Amniotic epithelial cell (primary cell): ENCODE data around the gene ABCB4.

ENCODE experiments used
- DNase-seq: peaks from one replicate; pipeline ENCODE4 v3.0.0-alpha.2; 2010; ENCODE audit warnings: low read depth

Gene ABCB4

DNA sequence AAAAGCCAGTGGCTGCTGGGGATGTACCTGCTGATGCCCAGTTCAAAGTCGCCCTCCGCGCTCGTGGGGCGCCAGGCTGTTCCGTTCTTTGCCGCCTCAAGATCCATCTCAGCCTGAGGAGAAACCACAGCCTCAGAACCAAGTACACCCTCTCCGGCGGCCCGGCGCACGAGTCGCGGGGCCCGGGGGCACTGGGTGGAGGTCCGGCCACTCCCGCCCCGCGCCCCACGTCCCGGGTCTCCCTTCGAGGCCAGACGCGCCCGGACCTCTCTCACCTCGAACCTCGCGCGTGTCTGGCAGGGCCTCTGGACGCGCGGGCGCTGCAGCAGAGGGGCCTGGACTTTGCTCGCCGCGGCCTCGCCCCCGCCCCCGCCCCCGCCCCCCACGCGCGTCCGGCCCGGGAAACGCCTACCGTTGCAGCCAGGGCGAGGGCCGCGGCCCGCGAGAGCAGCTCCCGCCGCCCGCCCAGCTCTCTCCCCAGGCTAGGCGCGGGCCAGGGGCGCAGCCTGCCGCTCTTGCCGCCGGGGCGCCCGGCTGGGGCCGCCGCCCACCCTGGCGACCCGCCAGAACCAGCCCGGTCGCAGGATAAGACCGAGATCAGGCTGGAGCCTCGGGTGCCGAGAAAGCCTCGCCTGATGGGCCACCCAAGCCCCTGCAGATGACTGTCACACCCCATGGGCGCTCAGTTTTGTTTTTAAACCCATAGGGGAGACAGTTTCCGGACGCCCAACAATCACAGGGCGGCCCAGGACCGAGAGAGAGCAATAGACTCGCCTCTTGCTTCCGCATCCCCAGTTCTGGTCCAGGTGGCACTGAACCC lies at the start of gene ABCB4:
ABCB4 (minus strand) TSS at position 322 of the 820 bp plus-strand sequence; CDS start at position 107, 215 bp downstream.
- no peak for DNase-seq

DNA sequence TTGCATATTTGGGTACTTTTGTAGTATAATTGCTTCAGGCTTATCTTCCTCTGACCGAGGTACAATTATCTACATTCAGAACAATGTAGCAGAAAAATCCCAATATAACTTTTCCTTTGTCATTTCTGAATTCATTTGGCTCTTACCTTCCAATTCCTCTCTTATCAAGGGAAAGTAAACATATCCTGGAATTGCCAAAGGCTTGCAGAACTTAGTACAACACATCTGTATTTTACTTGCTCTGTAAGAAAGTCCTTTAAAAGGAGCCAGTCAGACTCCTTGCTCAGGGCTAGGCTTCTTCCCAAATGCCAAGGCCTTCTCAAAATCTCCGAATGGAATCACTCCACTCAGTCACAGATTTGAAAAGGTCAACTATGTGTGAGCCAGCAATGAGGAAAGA lies 43.3 kb upstream of the ABCB4 start:
- DNase-seq = no peak

DNA sequence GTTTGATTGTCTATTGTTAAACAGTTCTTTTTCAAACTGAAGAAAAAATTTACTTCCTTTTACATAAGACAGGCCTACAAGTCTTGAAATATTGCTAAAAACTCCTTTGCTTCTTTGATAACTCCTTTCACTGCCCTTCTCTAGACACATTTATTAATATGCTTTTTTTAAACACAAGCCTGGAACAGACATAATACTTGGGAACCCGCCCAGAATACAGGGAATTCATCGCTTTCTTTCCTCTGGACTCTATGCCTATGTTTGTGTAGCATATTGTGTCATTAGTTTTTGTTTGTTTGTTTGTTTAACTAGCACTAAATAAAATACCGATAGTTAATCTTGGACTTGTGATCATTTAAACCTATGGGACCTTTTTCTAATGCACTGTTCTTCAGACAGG lies 42.4 kb upstream of the ABCB4 start:
- DNase-seq = no peak

DNA sequence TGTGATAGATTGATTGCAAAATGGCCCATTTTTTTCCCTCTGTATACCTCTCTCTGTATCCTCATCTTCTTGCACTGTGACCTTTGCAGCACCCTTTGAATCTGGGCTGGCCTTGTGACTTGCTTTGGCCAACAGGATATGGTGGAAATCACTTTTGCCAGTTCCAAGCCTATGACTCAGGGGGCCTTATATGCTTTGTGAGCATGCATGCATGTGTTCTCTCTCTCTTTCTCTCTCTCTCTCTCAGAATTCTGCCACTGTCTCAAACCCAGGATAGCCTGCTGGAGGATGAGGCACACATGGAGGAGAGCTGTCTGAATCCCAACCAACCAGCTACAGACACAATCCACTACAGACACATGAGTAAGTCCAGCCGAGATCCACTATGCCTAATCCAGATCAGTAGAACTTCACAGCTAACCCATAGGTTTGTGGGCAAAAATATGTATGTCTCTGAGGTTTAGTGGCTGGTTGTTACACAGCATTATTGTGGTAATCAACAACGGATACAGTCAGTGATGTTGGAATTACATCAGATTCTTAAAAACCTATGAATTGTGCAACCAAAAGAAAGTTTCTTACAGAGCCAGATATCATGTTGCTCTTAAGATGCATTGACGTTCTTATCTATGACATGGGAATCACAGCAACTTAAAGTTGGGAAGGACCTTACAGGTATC lies 41.8 kb upstream of the ABCB4 start:
- DNase-seq = peak; percentile 48

GRCh38 chr7:87513735-87514335 lies 38.4 kb upstream of the ABCB4 start:
- no peak for DNase-seq

DNA sequence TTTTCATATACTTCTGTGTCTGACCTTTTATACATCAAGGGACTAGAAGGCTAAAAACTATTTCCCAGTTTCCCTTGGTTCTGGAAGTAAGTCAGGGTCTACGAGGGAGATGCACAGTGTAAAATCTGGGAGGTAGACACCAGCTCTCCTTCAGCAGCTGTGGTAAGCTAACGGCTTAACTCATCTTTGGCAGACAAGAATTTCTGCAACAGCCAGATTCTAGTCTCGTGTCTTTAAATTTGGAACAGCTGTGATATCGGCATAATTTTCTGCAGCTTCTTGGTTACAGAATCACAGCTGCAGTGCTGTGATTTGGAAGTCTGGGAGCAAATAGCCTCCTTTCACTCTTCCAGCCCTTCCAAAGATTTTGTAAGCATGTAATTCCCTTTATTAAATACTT lies 37.4 kb upstream of the ABCB4 start:
- no peak for DNase-seq

DNA sequence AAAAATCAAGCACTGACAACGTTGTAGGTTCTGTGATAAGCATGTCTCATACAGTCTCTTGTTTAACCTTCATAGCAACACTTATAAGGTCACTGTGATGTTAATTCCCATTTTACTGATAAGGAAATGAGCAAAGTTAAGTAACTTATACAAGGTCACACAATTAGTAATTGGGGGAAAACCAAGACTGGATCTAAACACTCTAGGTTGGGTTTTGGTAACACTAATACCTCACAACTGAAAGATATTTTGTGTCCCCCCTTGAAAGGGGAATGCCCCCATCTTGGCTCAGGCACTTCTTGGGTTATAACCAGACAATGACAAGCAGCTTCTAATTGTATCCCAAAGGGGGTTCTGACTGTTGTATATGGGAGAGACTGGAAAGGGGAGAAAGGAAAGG lies 36.0 kb upstream of the ABCB4 start:
- no peak for DNase-seq

DNA sequence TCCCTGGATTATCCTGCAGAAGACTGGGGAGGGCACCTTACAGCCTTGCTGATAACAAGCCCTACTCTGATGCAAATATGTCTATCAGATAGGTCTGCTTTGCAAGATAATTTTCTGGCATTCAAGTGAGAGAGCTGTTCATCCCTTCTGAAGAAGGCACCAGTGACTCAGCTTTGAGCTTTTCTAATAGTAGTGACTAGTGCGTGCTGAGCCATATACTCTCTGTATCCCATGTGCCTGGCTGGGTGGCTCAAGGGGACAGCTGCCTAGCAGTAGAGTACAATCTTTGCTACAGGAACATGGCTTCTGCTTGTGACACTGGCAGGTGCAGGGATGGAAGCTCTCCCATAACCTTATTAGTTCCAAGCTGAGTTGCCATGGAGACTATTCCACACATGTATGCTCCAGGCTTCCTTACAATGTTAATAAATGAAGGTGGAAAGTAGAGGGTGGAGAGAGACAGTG lies 35.0 kb upstream of the ABCB4 start:
- DNase-seq = no peak

- no peak for DNase-seq
Observed at GRCh38 chr7:87507446-87507845, 32.0 kb upstream of the ABCB4 start.

- peak; percentile 11 for DNase-seq
Observed at GRCh38 chr7:87506246-87507180, 31.0 kb upstream of the ABCB4 start.

GRCh38 chr7:87505557-87506245 lies 30.2 kb upstream of the ABCB4 start:
- no peak for DNase-seq

- peak; percentile 14 for DNase-seq
Observed at GRCh38 chr7:87505122-87505521, 29.6 kb upstream of the ABCB4 start.

DNA sequence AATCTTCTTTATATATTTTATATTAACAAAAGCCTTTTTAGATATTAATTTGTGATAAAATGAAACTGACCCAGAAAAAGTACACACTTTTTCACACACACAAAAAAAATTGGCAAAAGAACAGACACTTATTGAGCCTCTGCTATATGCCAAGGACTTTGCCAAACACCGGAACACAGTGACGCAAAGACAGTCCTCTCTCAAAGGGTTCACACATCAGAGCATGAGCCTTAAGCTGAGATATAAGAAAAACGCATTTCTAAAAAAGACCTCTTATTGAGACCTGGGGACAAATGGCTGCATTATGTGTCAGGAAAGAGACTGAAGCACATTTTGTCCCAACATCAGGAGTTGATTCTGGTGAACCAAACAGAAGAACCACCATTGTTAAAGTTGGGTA lies 24.0 kb upstream of the ABCB4 start:
- no peak for DNase-seq

- no peak for DNase-seq
Observed at GRCh38 chr7:87498893-87499292, 23.4 kb upstream of the ABCB4 start.

DNA sequence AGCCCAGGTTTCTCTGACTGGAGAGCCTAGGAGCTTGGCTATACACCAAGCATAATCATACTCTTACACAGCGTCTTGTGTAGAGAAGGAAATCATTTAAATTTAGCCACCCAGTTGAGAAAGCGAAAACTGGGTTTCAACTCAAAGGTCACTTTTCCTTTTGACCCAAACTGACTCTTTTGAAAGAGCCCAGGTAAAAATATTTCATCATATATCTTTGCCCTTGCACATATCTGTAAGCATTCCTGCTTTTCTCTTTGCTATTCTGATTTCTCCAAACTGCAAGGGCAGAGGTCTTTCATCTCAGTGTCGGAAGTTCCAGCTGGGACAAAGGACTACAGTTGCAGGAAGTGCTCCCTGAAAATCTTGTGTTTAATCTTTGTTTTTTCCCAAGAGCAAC lies 22.0 kb upstream of the ABCB4 start:
- no peak for DNase-seq

DNA sequence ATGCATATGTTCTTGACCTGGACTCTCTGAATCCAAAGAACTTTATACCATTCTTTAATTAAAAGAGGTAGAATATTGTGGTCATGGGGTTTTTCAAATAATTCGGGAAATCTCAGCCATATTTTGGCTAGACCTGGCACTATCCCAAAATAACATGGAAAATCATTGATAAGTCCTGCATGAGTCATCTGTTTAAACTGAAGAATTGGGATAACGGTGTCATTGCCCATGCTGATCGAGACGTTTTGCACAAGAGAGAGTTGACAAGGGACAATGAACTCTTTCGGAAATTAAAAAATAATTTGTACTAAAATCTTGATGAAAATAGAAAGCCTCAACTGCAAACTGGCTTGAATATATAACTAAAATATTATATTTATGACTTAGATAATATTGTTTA lies 19.9 kb upstream of the ABCB4 start:
- no peak for DNase-seq

DNA sequence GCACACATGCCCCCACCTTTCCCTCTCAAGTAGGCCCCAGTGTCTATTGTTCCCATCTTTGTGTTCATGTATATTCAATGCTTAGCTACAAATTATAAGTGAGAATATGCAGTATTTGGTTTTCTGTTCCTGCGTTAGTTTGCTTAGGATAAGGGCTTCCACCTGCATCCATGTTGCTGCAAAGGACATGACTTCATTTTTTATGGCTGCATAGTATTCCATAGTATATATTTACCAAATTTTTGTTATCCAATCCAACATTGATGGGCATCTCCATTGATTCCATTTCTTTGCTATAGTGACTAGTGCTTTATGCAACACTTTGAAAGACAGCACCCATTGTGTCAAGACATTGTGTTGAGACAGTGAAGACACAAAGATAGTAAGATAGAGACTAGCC lies 19.0 kb upstream of the ABCB4 start:
- DNase-seq = no peak

GRCh38 chr7:87483131-87483530 lies 7.7 kb upstream of the ABCB4 start:
- no peak for DNase-seq

GRCh38 chr7:87482115-87482514 lies 6.6 kb upstream of the ABCB4 start:
- no peak for DNase-seq

DNA sequence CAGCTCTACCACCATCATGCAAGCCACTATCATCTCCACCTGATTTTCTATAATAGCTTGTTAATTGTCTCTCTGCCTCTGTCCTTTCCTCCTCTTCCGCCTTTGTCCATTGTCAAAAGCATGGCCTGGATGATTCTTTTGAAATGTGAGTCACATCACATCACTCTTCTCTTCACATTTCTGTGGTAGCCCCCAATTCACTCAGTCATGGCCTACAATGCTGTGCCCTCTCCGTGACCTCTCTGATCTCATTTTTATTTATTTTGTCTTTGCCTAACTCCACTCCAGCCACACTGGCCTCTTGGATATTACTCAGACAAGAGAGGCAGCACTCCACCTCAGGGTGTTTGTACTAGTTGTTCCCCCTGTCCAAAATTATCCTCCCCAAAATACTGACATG lies 4.9 kb upstream of the ABCB4 start:
- DNase-seq = peak; percentile 13

DNA sequence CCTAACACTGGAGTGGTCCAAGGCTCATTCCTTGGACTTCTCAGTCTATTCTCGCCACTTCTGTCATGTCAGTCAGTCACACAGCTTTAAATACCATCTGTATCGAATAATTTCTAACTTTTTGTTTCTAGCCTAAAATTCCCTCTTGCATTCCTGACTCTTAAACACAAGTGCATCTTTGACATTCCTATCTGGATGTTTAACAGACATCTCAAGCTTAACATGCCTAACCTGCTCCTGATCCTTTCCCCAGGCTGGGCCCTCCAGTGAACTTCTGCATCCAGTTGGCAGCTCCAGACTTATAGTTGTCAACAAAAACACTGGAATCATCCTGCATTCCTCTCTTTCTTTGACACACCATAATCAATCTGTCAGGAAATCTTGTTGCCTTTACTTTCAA lies 4.5 kb upstream of the ABCB4 start:
- DNase-seq = peak; percentile 1
